HepG2 (cell line): ENCODE measurements around the gene CSNK2A1. TPM values are rescaled to one million over a fixed set of nuclear protein-coding genes. Genes with fewer than 3 reads are reported as not detected.

Experiments
- AHDC1 ChIP-seq: sonication (generic); formaldehyde crosslinking; IDR thresholded peaks from 2 replicates; pipeline ENCODE4 v1.5.1; 2020; ENCODE audit warnings: mild to moderate bottlenecking, missing genetic modification reagents, borderline replicate concordance
- CERS6 ChIP-seq: sonication (generic); formaldehyde crosslinking; IDR thresholded peaks from 2 replicates; pipeline ENCODE4 v1.5.0; 2020; ENCODE audit warnings: missing genetic modification reagents
- DPF2 ChIP-seq: sonication (generic); formaldehyde crosslinking; IDR thresholded peaks from 2 replicates; pipeline ENCODE4 v1.4.0; 2020; ENCODE audit warnings: mild to moderate bottlenecking, low read depth, missing genetic modification reagents, borderline replicate concordance
- ETV5 ChIP-seq: IDR thresholded peaks from 2 replicates; pipeline ENCODE4 v1.6.1; 2018; ENCODE audit warnings: missing biosample characterization, missing genetic modification reagents, inconsistent platforms, borderline replicate concordance
- FOXJ3 ChIP-seq: sonication (generic); formaldehyde crosslinking; IDR thresholded peaks from 2 replicates; pipeline ENCODE4 v1.4.0; 2020; ENCODE audit warnings: missing genetic modification reagents, mild to moderate bottlenecking, borderline replicate concordance
- KAT8 ChIP-seq: IDR thresholded peaks from 2 replicates; pipeline ENCODE4 v1.6.1; 2016; ENCODE audit warnings: missing genetic modification reagents, missing compliant biosample characterization
- MAFK ChIP-seq, 2 experiments: IDR thresholded peaks in 1 of 2; conservative IDR thresholded peaks in 1 of 2; 2 replicates each; pipeline ENCODE4 v1.6.1; 2011; ENCODE audit warnings: improper control_type of control experiment in 2 of 2, low read length in 2 of 2
- MIER3 ChIP-seq: IDR thresholded peaks from 2 replicates; pipeline ENCODE4 v1.6.1; 2016; ENCODE audit warnings: missing compliant biosample characterization, borderline replicate concordance
- NCOR1 ChIP-seq: fragments of 200-600 bp; sonication (generic); IDR thresholded peaks from 2 replicates; pipeline ENCODE4 v1.7.0; 2017; ENCODE audit warnings: antibody characterized with exemption, low read length, borderline replicate concordance
- RFXAP ChIP-seq: sonication (generic); formaldehyde crosslinking; IDR thresholded peaks from 2 replicates; pipeline ENCODE4 v1.4.0; 2020; ENCODE audit warnings: missing genetic modification reagents, borderline replicate concordance
- STAT5B ChIP-seq: sonication (generic); formaldehyde crosslinking; IDR thresholded peaks from 2 replicates; pipeline ENCODE4 v1.4.0; 2020; ENCODE audit warnings: missing genetic modification reagents
- THRA ChIP-seq: sonication (generic); formaldehyde crosslinking; IDR thresholded peaks from 2 replicates; pipeline ENCODE4 v1.4.0; 2020; ENCODE audit warnings: missing genetic modification reagents, borderline replicate concordance
- XBP1 ChIP-seq: sonication (generic); formaldehyde crosslinking; IDR thresholded peaks from 2 replicates; pipeline ENCODE4 v1.5.0; 2020; ENCODE audit warnings: missing genetic modification reagents
- ZGPAT ChIP-seq: IDR thresholded peaks from 2 replicates; pipeline ENCODE4 v1.6.1; 2016; ENCODE audit warnings: mild to moderate bottlenecking
- ZNF12 ChIP-seq: sonication (generic); formaldehyde crosslinking; IDR thresholded peaks from 2 replicates; pipeline ENCODE4 v1.5.0; 2020; ENCODE audit warnings: missing genetic modification reagents
- ZNF24 ChIP-seq: fragments of 450-650 bp; IDR thresholded peaks from 2 replicates; pipeline ENCODE4 v1.6.1; 2017; ENCODE audit warnings: antibody characterized with exemption, mild to moderate bottlenecking
- ZNF317 ChIP-seq: sonication (generic); formaldehyde crosslinking; IDR thresholded peaks from 2 replicates; pipeline ENCODE4 v1.5.0; 2020; ENCODE audit warnings: mild to moderate bottlenecking, missing genetic modification reagents
- ZNF331 ChIP-seq: sonication (generic); formaldehyde crosslinking; IDR thresholded peaks from 2 replicates; pipeline ENCODE4 v1.4.0; 2020; ENCODE audit warnings: missing genetic modification reagents
- ZNF362 ChIP-seq: sonication (generic); formaldehyde crosslinking; IDR thresholded peaks from 2 replicates; pipeline ENCODE4 v1.4.0; 2020; ENCODE audit warnings: missing genetic modification reagents, mild to moderate bottlenecking, borderline replicate concordance
- polyA plus RNA-seq, 8 experiments: library from polyadenylated mRNA; depleted of rRNA in 3 of 8; stranded (reverse) in 7 of 8; unstranded in 1 of 8; fragments of >200 nt; fragmentation: Illumina TruSeq in 4 of 8; extraction: Trizol in 4 of 8; gene quantifications; 2 replicates each; pipeline versions ENCODE4 v1.2.1 to v1.2.3, GENCODE V29; 2011 to 2016; ENCODE audit warnings: low read depth in 4 of 8, missing spikeins in 1 of 8, mixed read lengths in 1 of 8; ENCODE audit not compliant: insufficient read depth in 1 of 8
- total RNA-seq, 5 experiments: library from RNA; depleted of rRNA; stranded (reverse); fragments of >200 nt; fragmentation: Illumina TruSeq; extraction: Trizol; gene quantifications; 2 replicates each; pipeline ENCODE4 v1.2.3, GENCODE V29; 2016; ENCODE audit warnings: low read depth in 1 of 5

The CSNK2A1 gene
- total and polyA plus RNA-seq, 2 of the 13 experiments (the other 11 are each of a cell fraction or from before 2014, with no cell fraction given), result 153 to 231 TPM

- TF ChIP-seq AHDC1 (CRISPR knock-in tag), result peak; percentile 70; the same call in 1 of the 2 replicates
- peak; percentile 77 for TF ChIP-seq NCOR1
- 0 out of 2 replicates have a peak, but pooled peaks have one; percentile 35 for TF ChIP-seq MIER3 (CRISPR knock-in tag)
- TF ChIP-seq ZNF331 (CRISPR knock-in tag), result peak; percentile 54; the same call in 1 of the 2 replicates
- TF ChIP-seq THRA (CRISPR knock-in tag), result 0 out of 2 replicates have a peak, but pooled peaks have one; percentile 9
- no peak for TF ChIP-seq ZNF362 (CRISPR knock-in tag)
- peak; percentile 66; the same call in 1 of the 2 replicates for TF ChIP-seq ZNF12 (CRISPR knock-in tag)
- TF ChIP-seq ZNF24, result peak; percentile 37; the same call in 1 of the 2 replicates
- no peak for TF ChIP-seq STAT5B
- peak; percentile 53; the same call in 1 of the 2 replicates for TF ChIP-seq ZGPAT (CRISPR knock-in tag)
- TF ChIP-seq MAFK (conservative IDR thresholded peaks at IDR 0.05 in 1 of 2, IDR thresholded peaks at IDR 0.05 in 1 of 2; ENCODE audit: low read length in 2 of 2), result peak; percentile 34 to 53; a peak in 3 of 4 replicates
- no peak for TF ChIP-seq RFXAP (CRISPR knock-in tag)
- peak; percentile 25; the same call in 1 of the 2 replicates for TF ChIP-seq FOXJ3 (CRISPR knock-in tag)
- TF ChIP-seq KAT8, result 0 out of 2 replicates have a peak, but pooled peaks have one; percentile 41
- TF ChIP-seq ETV5 (CRISPR knock-in tag), result peak; percentile 46; the same call in 1 of the 2 replicates
- no peak for TF ChIP-seq CERS6 (CRISPR knock-in tag)
- peak; percentile 48; the same call in 1 of the 2 replicates for TF ChIP-seq DPF2 (CRISPR knock-in tag)
- peak; percentile 95 for TF ChIP-seq ZNF317
- no peak for TF ChIP-seq XBP1 (CRISPR knock-in tag)
Observed at GRCh38 chr20:504632-505075, 38.9 kb downstream of the CSNK2A1 start (continued).
